ENCODE results near the gene SPSB1. TPM values are rescaled to one million over a fixed set of nuclear protein-coding genes. Genes with fewer than 3 reads are reported as not detected.

The SPSB1 gene
- total RNA-seq, 1 experiment from 2014 or later: 18.2 TPM

- intact Hi-C loops (cut with micrococcal nuclease; ENCODE audit: unreplicated experiment): no loop called here
- no peaks in the 10 kb centered on the region for H3K4me1 Mint-ChIP-seq (ENCODE audit: low read depth, unreplicated experiment)
- TF ChIP-seq, protein P1, sequence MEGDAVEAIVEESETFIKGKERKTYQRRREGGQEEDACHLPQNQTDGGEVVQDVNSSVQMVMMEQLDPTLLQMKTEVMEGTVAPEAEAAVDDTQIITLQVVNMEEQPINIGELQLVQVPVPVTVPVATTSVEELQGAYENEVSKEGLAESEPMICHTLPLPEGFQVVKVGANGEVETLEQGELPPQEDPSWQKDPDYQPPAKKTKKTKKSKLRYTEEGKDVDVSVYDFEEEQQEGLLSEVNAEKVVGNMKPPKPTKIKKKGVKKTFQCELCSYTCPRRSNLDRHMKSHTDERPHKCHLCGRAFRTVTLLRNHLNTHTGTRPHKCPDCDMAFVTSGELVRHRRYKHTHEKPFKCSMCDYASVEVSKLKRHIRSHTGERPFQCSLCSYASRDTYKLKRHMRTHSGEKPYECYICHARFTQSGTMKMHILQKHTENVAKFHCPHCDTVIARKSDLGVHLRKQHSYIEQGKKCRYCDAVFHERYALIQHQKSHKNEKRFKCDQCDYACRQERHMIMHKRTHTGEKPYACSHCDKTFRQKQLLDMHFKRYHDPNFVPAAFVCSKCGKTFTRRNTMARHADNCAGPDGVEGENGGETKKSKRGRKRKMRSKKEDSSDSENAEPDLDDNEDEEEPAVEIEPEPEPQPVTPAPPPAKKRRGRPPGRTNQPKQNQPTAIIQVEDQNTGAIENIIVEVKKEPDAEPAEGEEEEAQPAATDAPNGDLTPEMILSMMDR (IDR thresholded peaks at IDR 0.05; ENCODE audit: insufficient read depth in 1 of 2, low read depth in 1 of 2, low read length in 1 of 2, severe bottlenecking in 1 of 2, unreplicated experiment in 1 of 2): no peak
- BruUV-seq (replicated peaks): no TSS peak
- Histone ChIP-seq H3K36me3 (ENCODE audit: control insufficient read depth, insufficient read depth, low read length) (no peaks in the 10 kb centered on the region), H3K4me3 (ENCODE audit: low read depth, low read length) (no peak overlapping the region), H3K4me1 (no peaks in the 10 kb centered on the region), H3K27me3 (replicated peaks; ENCODE audit: control insufficient read depth, insufficient read depth, low read length) (no peaks in the 10 kb centered on the region), H3K9me3 (no peaks in the 10 kb centered on the region)
- CTCF ChIA-PET: no interaction called here
- H3K36me3 Mint-ChIP-seq (ENCODE audit: insufficient read depth, unreplicated experiment): no peaks in the 10 kb centered on the region
- H3K9me3 Mint-ChIP-seq (ENCODE audit: unreplicated experiment): no peaks in the 10 kb centered on the region
- no peak overlapping the region for H3K4me3 Mint-ChIP-seq (ENCODE audit: unreplicated experiment)
- POLR2A ChIA-PET: no interaction called here
- DNase-seq: no peak
- H3K27me3 Mint-ChIP-seq (ENCODE audit: insufficient read depth, unreplicated experiment): no peaks in the 10 kb centered on the region
- no peak overlapping the region for H3K27ac Mint-ChIP-seq (ENCODE audit: unreplicated experiment)
Measured at GRCh38 chr1:9376430-9376829, 83.7 kb downstream of the SPSB1 start.

DNA sequence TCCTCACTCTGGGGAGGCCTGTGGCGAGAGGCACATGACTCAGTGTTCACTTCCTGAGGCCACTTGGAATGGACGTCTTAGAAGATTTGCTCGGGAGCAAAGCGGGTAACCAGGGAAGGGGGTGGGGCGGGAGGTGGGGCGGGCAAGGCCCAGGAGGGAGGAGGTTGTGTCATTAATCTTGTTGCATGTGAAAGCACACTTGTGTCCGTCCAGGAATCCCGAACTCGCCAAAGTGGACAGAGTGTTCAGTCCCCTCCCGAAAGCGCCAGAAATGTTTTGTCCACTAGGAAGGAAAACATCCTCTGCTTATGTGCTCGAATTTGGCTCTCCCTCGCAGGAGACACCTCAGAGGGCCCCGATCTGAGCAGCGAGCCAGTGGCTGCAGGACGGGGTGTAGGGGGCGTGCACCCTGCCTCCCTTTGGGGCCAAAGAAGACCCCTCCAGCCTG lies 84.2 kb downstream of the SPSB1 start:
- H3K36me3 ChIP-seq (ENCODE audit: control insufficient read depth, insufficient read depth, low read length): no peaks in the 10 kb centered on the region
- Mint-ChIP-seq H3K27ac (ENCODE audit: unreplicated experiment) (no peak overlapping the region), H3K4me3 (ENCODE audit: unreplicated experiment) (no peak overlapping the region), H3K36me3 (ENCODE audit: insufficient read depth, unreplicated experiment) (no peaks in the 10 kb centered on the region), H3K9me3 (ENCODE audit: unreplicated experiment) (no peaks in the 10 kb centered on the region), H3K4me1 (ENCODE audit: low read depth, unreplicated experiment) (no peaks in the 10 kb centered on the region), H3K27me3 (ENCODE audit: insufficient read depth, unreplicated experiment) (no peaks in the 10 kb centered on the region)
- CTCF ChIA-PET: no interaction called here
- TF ChIP-seq, protein P1 (IDR thresholded peaks at IDR 0.05; ENCODE audit: insufficient read depth in 1 of 2, low read depth in 1 of 2, low read length in 1 of 2, severe bottlenecking in 1 of 2, unreplicated experiment in 1 of 2): no peak
- H3K4me1 ChIP-seq: no peaks in the 10 kb centered on the region
- H3K27me3 ChIP-seq (replicated peaks; ENCODE audit: control insufficient read depth, insufficient read depth, low read length): no peaks in the 10 kb centered on the region
- no peak overlapping the region for H3K4me3 ChIP-seq (ENCODE audit: low read depth, low read length)
- no peak for DNase-seq
- POLR2A ChIA-PET: no interaction called here
- intact Hi-C loops (cut with micrococcal nuclease; ENCODE audit: unreplicated experiment): no loop called here
- H3K9me3 ChIP-seq: no peaks in the 10 kb centered on the region
- BruUV-seq (replicated peaks): no TSS peak

- Histone ChIP-seq H3K9me3 (no peaks in the 10 kb centered on the region), H3K27me3 (replicated peaks; ENCODE audit: control insufficient read depth, insufficient read depth, low read length) (no peaks in the 10 kb centered on the region), H3K36me3 (ENCODE audit: control insufficient read depth, insufficient read depth, low read length) (no peaks in the 10 kb centered on the region), H3K4me3 (ENCODE audit: low read depth, low read length) (no peak overlapping the region), H3K4me1 (no peaks in the 10 kb centered on the region)
- ChIA-PET CTCF (no interaction called here), POLR2A (no interaction called here)
- BruUV-seq (replicated peaks): no TSS peak
- DNase-seq: no peak
- Mint-ChIP-seq H3K4me3 (ENCODE audit: unreplicated experiment) (no peak overlapping the region), H3K27ac (ENCODE audit: unreplicated experiment) (no peak overlapping the region), H3K4me1 (ENCODE audit: low read depth, unreplicated experiment) (no peaks in the 10 kb centered on the region), H3K27me3 (ENCODE audit: insufficient read depth, unreplicated experiment) (no peaks in the 10 kb centered on the region), H3K36me3 (ENCODE audit: insufficient read depth, unreplicated experiment) (no peaks in the 10 kb centered on the region), H3K9me3 (ENCODE audit: unreplicated experiment) (no peaks in the 10 kb centered on the region)
- intact Hi-C loops (cut with micrococcal nuclease; ENCODE audit: unreplicated experiment): no loop called here
- TF ChIP-seq, protein P1 (IDR thresholded peaks at IDR 0.05; ENCODE audit: insufficient read depth in 1 of 2, low read depth in 1 of 2, low read length in 1 of 2, severe bottlenecking in 1 of 2, unreplicated experiment in 1 of 2): no peak
Measured at GRCh38 chr1:9378801-9379200, 86.1 kb downstream of the SPSB1 start.

All from Caco-2 (cell line).